ENCODE measurements around the gene TEX264. TPM values are rescaled to one million over a fixed set of nuclear protein-coding genes. Genes with fewer than 3 reads are reported as not detected.

The TEX264 gene
- total RNA-seq, 1 donor from 2014 or later: 43.8 TPM

DNA sequence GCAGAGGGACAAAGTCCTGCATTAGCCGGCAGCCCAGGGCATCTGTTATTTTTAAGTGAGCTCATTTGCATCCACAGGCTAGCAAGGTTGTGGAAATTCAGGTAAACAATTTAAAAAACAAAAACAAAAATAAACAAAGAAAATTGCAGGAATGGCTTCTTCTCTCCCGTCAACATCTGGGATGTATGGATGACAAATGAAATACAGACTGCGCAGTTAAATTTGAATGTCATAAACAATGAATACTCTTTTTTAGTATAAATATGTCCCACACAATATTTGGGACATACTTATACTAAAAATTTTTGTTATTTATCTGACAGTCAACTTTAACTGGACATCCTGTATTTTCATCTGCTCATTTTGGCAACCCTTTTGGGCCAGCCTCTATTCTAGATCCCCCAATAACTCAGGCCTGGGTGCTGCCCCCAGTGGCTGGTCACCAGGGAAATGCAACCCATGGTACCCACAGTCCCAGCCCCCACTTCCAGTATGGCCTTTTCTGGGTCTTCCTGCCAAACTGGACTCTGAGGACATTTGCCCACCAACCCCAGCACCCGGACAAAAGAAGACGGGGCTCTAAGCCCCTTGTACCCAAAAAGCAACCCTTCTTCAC, 48.5 kb downstream of the TEX264 start:
- no peaks in the 10 kb centered on the region for H3K36me3 Mint-ChIP-seq
- no peaks in the 10 kb centered on the region for H3K4me1 Mint-ChIP-seq (ENCODE audit: unreplicated experiment)
- H3K4me3 Mint-ChIP-seq: no peak overlapping the region
- H3K27me3 Mint-ChIP-seq: peaks cover 14% of the 10 kb centered on the region
- TF ChIP-seq, protein P1, sequence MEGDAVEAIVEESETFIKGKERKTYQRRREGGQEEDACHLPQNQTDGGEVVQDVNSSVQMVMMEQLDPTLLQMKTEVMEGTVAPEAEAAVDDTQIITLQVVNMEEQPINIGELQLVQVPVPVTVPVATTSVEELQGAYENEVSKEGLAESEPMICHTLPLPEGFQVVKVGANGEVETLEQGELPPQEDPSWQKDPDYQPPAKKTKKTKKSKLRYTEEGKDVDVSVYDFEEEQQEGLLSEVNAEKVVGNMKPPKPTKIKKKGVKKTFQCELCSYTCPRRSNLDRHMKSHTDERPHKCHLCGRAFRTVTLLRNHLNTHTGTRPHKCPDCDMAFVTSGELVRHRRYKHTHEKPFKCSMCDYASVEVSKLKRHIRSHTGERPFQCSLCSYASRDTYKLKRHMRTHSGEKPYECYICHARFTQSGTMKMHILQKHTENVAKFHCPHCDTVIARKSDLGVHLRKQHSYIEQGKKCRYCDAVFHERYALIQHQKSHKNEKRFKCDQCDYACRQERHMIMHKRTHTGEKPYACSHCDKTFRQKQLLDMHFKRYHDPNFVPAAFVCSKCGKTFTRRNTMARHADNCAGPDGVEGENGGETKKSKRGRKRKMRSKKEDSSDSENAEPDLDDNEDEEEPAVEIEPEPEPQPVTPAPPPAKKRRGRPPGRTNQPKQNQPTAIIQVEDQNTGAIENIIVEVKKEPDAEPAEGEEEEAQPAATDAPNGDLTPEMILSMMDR (conservative IDR thresholded peaks at IDR 0.05): peak; percentile 47
- H3K27ac Mint-ChIP-seq: no peak overlapping the region
- no peak for DNase-seq (ENCODE audit: extremely low spot score, unreplicated experiment)
- H3K9me3 Mint-ChIP-seq: no peaks in the 10 kb centered on the region

DNA sequence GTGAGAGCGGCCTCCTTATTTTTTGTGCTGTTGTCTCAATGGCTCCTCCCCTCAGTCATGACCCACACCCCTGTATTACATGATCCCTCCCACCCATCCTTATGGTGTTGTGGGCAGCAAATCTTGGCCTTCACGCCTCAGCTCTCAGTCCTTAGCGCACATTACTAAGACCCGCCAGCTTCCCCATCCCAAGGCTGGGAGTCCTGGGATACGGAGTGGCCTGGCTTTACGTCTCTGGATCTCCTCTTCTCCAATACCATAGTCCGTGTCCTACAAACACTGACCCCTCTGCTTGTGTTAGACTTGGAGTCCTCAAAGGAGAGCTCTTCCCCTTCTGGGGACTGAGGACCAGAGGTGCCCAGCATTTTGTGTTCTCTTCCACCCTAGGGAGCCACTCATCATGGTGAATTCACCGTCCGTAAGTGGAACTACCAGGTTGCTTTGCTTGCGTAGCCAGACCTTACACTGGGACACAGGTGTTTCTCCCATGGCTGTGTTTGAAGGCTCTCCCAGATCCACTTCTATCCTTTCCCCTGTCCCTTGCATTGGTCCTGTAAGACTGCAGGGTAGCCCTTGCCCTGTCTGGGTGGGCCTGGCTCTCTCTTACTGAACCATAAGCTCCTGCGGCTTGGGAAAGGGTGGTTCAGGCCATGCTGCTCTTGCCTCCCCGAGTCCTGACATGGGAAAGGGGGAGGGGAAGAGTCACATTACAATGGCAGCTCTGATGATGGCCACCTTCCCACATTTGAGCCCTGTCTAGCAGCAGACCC, 49.4 kb downstream of the TEX264 start:
- no peaks in the 10 kb centered on the region for H3K36me3 Mint-ChIP-seq
- no peak for DNase-seq (ENCODE audit: extremely low spot score, unreplicated experiment)
- no peaks in the 10 kb centered on the region for H3K9me3 Mint-ChIP-seq
- peaks cover 14% of the 10 kb centered on the region for H3K27me3 Mint-ChIP-seq
- H3K4me3 Mint-ChIP-seq: no peak overlapping the region
- no peaks in the 10 kb centered on the region for H3K4me1 Mint-ChIP-seq (ENCODE audit: unreplicated experiment)
- no peak overlapping the region for H3K27ac Mint-ChIP-seq
- TF ChIP-seq, protein P1 (conservative IDR thresholded peaks at IDR 0.05): no peak

DNA sequence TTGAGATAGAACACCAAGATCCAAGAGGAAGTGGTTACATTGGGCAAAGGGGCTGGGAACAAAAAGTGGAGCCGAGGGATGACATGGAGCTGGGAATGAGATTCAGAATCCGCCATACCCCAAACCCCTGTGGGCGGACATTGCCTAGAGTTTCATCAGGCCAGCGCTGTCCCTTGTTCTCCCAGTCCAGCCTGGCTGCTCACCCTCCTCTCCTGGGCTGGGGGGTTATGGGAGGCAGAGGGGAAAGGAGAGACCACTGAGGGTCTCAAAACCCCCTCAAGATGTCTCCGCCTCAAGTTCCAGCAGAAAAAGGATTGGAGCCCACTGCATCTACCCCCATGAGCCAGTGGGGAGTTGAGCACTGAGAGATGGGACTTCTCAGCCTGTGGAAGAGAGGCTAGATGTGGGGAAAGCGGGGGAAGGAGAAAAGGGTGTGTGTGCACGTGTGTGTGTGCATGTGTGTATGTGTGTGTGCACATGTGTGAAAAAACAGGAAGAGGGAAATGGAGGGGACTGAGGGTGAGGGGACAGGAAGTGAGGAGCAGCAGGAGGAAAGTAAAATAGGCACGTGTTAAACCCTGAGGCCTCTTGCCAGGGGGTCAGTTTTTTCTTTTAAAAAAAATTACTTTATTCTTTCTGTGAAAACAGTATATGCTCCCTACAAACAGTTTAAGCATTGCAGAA, 50.2 kb downstream of the TEX264 start:
- H3K4me1 Mint-ChIP-seq (ENCODE audit: unreplicated experiment): no peaks in the 10 kb centered on the region
- H3K4me3 Mint-ChIP-seq: no peak overlapping the region
- H3K27ac Mint-ChIP-seq: no peak overlapping the region
- H3K27me3 Mint-ChIP-seq: peaks cover 14% of the 10 kb centered on the region
- no peaks in the 10 kb centered on the region for H3K36me3 Mint-ChIP-seq
- no peak for DNase-seq (ENCODE audit: extremely low spot score, unreplicated experiment)
- no peaks in the 10 kb centered on the region for H3K9me3 Mint-ChIP-seq
- TF ChIP-seq, protein P1 (conservative IDR thresholded peaks at IDR 0.05): no peak

DNA sequence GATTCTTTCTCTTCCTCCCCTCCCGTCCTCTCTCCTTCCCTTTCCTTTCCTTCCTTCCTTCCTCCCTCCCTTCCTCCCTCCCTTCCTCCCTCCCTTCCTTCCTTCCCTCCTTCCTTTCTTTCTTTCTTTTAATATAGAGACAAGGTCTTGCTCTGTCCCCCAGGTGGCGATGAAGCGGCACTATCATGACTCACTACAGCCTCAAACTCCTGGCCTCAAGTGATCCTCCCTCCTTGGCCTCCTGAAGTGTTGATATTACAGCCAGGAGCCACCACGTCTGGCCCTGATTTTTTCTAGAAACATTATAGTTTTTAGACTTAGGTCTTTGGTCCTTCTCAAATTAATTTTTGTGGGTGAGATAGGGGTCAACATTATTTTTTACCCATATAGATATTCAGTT, 51.3 kb downstream of the TEX264 start:
- Mint-ChIP-seq H3K9me3 (no peaks in the 10 kb centered on the region), H3K4me3 (no peak overlapping the region), H3K4me1 (ENCODE audit: unreplicated experiment) (no peaks in the 10 kb centered on the region), H3K36me3 (no peaks in the 10 kb centered on the region), H3K27me3 (peaks cover 10% of the 10 kb centered on the region), H3K27ac (no peak overlapping the region)
- TF ChIP-seq, protein P1 (conservative IDR thresholded peaks at IDR 0.05): no peak
- DNase-seq (ENCODE audit: extremely low spot score, unreplicated experiment): no peak

DNA sequence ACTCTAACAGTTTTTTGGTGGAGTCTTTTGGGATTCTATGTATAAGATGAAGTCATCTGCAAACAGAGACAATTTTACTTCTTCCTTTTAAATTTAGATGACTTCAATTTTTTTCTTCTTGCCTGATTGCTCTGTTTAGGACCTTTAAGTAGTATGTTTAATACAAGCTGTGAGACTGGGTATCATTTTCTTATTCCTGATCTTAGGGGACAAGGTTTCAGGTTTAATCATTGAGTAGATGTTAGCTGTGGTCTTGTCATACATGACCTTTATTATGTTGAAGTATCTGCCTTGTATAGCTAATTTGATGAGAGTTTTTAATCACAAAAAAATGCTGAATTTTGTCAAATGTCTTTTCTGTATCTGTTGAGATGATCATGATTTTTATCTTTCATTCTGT, 56.4 kb downstream of the TEX264 start:
- Mint-ChIP-seq H3K36me3 (no peaks in the 10 kb centered on the region), H3K4me1 (ENCODE audit: unreplicated experiment) (no peaks in the 10 kb centered on the region), H3K9me3 (no peaks in the 10 kb centered on the region), H3K4me3 (no peak overlapping the region), H3K27me3 (peaks cover 11% of the 10 kb centered on the region), H3K27ac (no peak overlapping the region)
- DNase-seq (ENCODE audit: extremely low spot score, unreplicated experiment): no peak
- TF ChIP-seq, protein P1 (conservative IDR thresholded peaks at IDR 0.05): no peak

Data from type B pancreatic cell (in vitro differentiated cells).